ENCODE measurements around the gene SH3PXD2A. TPM values are rescaled to one million over a fixed set of nuclear protein-coding genes. Genes with fewer than 3 reads are reported as not detected.

SH3PXD2A gene
- total RNA-seq, 1 donor from 2014 or later: 35.2 TPM

- Histone ChIP-seq H3K36me3 (no peaks in the 10 kb centered on the region), H3K4me3 (no peak overlapping the region), H3K4me1 (peaks cover 10% of the 10 kb centered on the region), H3K27me3 (no peaks in the 10 kb centered on the region), H3K9me3 (no peaks in the 10 kb centered on the region), H3K27ac (no peak overlapping the region)
- DNase-seq: peak; percentile 52
- no peak for TF ChIP-seq CTCF (IDR thresholded peaks at IDR 0.05)
- intact Hi-C loops (cut with DNase I): no loop called here
- ATAC-seq: no peak
These were observed 47.4 kb downstream of the SH3PXD2A start for GRCh38 chr10:103807996-103808395.

GRCh38 chr10:103806395-103807187 is 48.8 kb downstream of the SH3PXD2A start:
- no peak overlapping the region for H3K4me3 ChIP-seq
- no peaks in the 10 kb centered on the region for H3K36me3 ChIP-seq
- TF ChIP-seq CTCF (IDR thresholded peaks at IDR 0.05): no peak
- no peaks in the 10 kb centered on the region for H3K27me3 ChIP-seq
- H3K9me3 ChIP-seq: no peaks in the 10 kb centered on the region
- no peak overlapping the region for H3K27ac ChIP-seq
- ATAC-seq (no peak), DNase-seq (no peak)
- peaks cover 4% of the 10 kb centered on the region for H3K4me1 ChIP-seq
- intact Hi-C loops (cut with DNase I): no loop called here

- ATAC-seq (no peak), DNase-seq (no peak)
- H3K36me3 ChIP-seq: no peaks in the 10 kb centered on the region
- intact Hi-C loops (cut with DNase I): no loop called here
- H3K9me3 ChIP-seq: no peaks in the 10 kb centered on the region
- no peak overlapping the region for H3K4me3 ChIP-seq
- no peak for TF ChIP-seq CTCF (IDR thresholded peaks at IDR 0.05)
- H3K27ac ChIP-seq: no peak overlapping the region
- H3K27me3 ChIP-seq: no peaks in the 10 kb centered on the region
- H3K4me1 ChIP-seq: peaks cover 3% of the 10 kb centered on the region
These were observed 49.6 kb downstream of the SH3PXD2A start for GRCh38 chr10:103805781-103806180.

GRCh38 chr10:103804871-103805270 is 50.5 kb downstream of the SH3PXD2A start:
- DNase-seq (no peak), ATAC-seq (no peak)
- H3K9me3 ChIP-seq: no peaks in the 10 kb centered on the region
- H3K36me3 ChIP-seq: no peaks in the 10 kb centered on the region
- no peak overlapping the region for H3K4me3 ChIP-seq
- H3K27me3 ChIP-seq: no peaks in the 10 kb centered on the region
- no peak for TF ChIP-seq CTCF (IDR thresholded peaks at IDR 0.05)
- no peak overlapping the region for H3K27ac ChIP-seq
- intact Hi-C loops (cut with DNase I): no loop called here
- H3K4me1 ChIP-seq: no peaks in the 10 kb centered on the region

GRCh38 chr10:103803941-103804340 is 51.4 kb downstream of the SH3PXD2A start:
- ATAC-seq: no peak

More at GRCh38 chr10:103803941-103804340, 51.4 kb downstream of the SH3PXD2A start:
- TF ChIP-seq CTCF (IDR thresholded peaks at IDR 0.05): no peak
- DNase-seq: no peak
- Histone ChIP-seq H3K36me3 (no peaks in the 10 kb centered on the region), H3K27ac (no peak overlapping the region), H3K4me1 (no peaks in the 10 kb centered on the region), H3K4me3 (no peak overlapping the region), H3K9me3 (no peaks in the 10 kb centered on the region), H3K27me3 (no peaks in the 10 kb centered on the region)
- intact Hi-C loops (cut with DNase I): no loop called here
